Measurements from ENCODE around the gene POGLUT2. TPM values are rescaled to one million over a fixed set of nuclear protein-coding genes. Genes with fewer than 3 reads are reported as not detected.
A peak's percentile ranks its signal among the peaks of the same experiment; 100 is the strongest.

POGLUT2 gene
- total and polyA plus RNA-seq, 10 of the 15 experiments (the other 5 are each of a cell fraction or from before 2014, with no cell fraction given): 2.9 to 11.3 (median 7.6) TPM

DNA sequence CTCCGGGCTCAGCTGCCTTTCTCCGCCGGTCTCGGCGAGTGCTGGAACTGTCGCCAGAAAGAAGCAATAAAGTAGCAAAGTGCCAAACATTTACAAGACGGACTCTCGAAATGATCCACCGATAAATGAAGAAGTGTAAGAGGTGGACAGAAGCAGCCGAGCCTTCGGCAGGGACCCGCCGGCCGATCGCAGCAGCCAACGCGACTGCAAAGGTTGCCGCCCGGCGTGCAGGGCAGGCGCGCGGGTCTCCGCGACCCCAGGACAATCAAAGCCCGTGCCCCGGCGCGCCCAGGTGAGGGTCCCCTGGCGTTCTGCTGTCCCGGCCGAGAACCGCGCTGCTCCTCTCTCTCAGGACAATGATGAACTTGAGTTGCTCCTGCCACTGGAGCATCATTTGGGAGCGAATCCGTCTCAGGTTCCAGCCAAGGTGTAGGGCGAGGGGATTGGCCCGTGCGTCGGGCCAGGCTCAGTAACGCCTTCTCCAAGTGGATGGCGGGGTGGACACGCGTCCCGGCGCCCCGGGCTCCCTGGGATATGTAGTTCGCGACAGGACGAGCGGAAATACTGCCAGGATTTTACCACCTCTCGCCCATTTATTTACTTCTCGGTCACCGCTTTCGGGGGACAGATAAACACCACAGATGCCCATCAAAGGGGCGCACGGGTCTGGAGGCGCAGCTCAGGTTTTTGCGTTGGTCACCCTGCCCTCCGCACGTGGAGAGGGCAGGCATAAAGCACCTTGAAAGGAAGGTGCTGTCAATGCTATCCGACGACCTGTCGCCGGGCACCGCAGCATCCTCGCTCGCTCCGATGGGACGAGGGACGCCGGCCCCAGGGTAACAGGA, at the start of gene POGLUT2, which contains the start of gene BIVM (continued):
- TF ChIP-seq TARDBP (IDR thresholded peaks at IDR 0.05; ENCODE audit: borderline replicate concordance) (peak; percentile 61; the same call in 1 of the 2 replicates), CHD2 (IDR thresholded peaks at IDR 0.05; ENCODE audit: borderline replicate concordance, low read depth, low read length) (peak; percentile 92), BCL3 (IDR thresholded peaks at IDR 0.05; ENCODE audit: borderline replicate concordance, insufficient read depth, low read depth, low read length, poor library complexity, severe bottlenecking) (no peak), MXI1 (IDR thresholded peaks at IDR 0.05; ENCODE audit: low read depth, low read length) (no peak), MTA3 (IDR thresholded peaks at IDR 0.05; ENCODE audit: borderline replicate concordance, low read length) (no peak; the same call in 1 of the 2 replicates), JUND (IDR thresholded peaks at IDR 0.05; ENCODE audit: low read depth, low read length) (no peak), GABPA (IDR thresholded peaks at IDR 0.05; ENCODE audit: low read depth) (peak; percentile 46; the same call in 1 of the 2 replicates), PML (IDR thresholded peaks at IDR 0.05; ENCODE audit: low read length) (no peak), CBX3 (IDR thresholded peaks at IDR 0.05; ENCODE audit: borderline replicate concordance, low read depth) (no peak), IRF5 (IDR thresholded peaks at IDR 0.05; ENCODE audit: borderline replicate concordance) (no peak), IRF3 (IDR thresholded peaks at IDR 0.05) (peak; percentile 84), ZNF24 (IDR thresholded peaks at IDR 0.05) (no peak), ZZZ3 (IDR thresholded peaks at IDR 0.05; ENCODE audit: control insufficient read depth, insufficient read length, low read depth) (no peak), KDM1A (IDR thresholded peaks at IDR 0.05; ENCODE audit: borderline replicate concordance) (no peak)
- TF ChIP-seq, protein P1, sequence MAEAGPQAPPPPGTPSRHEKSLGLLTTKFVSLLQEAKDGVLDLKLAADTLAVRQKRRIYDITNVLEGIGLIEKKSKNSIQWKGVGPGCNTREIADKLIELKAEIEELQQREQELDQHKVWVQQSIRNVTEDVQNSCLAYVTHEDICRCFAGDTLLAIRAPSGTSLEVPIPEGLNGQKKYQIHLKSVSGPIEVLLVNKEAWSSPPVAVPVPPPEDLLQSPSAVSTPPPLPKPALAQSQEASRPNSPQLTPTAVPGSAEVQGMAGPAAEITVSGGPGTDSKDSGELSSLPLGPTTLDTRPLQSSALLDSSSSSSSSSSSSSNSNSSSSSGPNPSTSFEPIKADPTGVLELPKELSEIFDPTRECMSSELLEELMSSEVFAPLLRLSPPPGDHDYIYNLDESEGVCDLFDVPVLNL (IDR thresholded peaks at IDR 0.05; ENCODE audit: low read depth, low read length): no peak
- TF ChIP-seq, protein P2, sequence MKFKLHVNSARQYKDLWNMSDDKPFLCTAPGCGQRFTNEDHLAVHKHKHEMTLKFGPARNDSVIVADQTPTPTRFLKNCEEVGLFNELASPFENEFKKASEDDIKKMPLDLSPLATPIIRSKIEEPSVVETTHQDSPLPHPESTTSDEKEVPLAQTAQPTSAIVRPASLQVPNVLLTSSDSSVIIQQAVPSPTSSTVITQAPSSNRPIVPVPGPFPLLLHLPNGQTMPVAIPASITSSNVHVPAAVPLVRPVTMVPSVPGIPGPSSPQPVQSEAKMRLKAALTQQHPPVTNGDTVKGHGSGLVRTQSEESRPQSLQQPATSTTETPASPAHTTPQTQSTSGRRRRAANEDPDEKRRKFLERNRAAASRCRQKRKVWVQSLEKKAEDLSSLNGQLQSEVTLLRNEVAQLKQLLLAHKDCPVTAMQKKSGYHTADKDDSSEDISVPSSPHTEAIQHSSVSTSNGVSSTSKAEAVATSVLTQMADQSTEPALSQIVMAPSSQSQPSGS (IDR thresholded peaks at IDR 0.05; ENCODE audit: low read length): no peak
- TF ChIP-seq, protein P3, sequence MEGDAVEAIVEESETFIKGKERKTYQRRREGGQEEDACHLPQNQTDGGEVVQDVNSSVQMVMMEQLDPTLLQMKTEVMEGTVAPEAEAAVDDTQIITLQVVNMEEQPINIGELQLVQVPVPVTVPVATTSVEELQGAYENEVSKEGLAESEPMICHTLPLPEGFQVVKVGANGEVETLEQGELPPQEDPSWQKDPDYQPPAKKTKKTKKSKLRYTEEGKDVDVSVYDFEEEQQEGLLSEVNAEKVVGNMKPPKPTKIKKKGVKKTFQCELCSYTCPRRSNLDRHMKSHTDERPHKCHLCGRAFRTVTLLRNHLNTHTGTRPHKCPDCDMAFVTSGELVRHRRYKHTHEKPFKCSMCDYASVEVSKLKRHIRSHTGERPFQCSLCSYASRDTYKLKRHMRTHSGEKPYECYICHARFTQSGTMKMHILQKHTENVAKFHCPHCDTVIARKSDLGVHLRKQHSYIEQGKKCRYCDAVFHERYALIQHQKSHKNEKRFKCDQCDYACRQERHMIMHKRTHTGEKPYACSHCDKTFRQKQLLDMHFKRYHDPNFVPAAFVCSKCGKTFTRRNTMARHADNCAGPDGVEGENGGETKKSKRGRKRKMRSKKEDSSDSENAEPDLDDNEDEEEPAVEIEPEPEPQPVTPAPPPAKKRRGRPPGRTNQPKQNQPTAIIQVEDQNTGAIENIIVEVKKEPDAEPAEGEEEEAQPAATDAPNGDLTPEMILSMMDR (IDR thresholded peaks at IDR 0.05 in 2 of 3, conservative IDR thresholded peaks at IDR 0.05 in 1 of 3; ENCODE audit: control insufficient read depth in 2 of 3, extremely low read depth in 1 of 3, insufficient read depth in 1 of 3, low read depth in 3 of 3, low read length in 3 of 3): no peak
